ENCODE data around the gene TBC1D4. TPM values are rescaled to one million over a fixed set of nuclear protein-coding genes. Genes with fewer than 3 reads are reported as not detected.

TBC1D4 gene
- total RNA-seq, 1 experiment from 2014 or later = 5.5 TPM

DNA sequence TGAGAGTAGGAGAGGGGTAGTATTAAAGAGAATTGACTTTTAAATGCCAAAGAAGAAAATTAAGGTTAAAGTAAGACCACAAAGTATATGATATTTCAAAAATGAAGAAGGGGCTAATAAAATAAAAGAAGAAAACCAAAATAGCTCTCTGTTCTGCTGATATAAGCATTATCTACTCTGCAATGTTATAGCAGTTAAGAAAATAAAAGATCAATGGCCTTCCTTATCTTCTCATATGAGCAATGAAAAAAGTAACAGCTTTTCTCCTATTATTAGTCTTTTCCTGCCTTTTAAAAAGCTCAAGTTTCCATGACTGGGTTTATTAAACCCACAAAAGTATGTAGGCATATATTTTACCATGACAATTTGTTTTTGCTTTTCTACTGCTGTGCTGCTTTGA lies 126.4 kb downstream of the TBC1D4 start:
- no peak overlapping the region for H3K4me3 ChIP-seq (ENCODE audit: low read depth in 2 of 2, low read length in 2 of 2)
- H3K27me3 ChIP-seq (ENCODE audit: control insufficient read depth, insufficient read depth, low read length) = no peaks in the 10 kb centered on the region
- CTCF ChIA-PET = no interaction called here
- in situ Hi-C loops (cut with HindIII; ENCODE audit: low pct_unique_long_range_greater_than_20kb, low sequenced_read_pairs) = no loop called here
- H3K36me3 ChIP-seq (ENCODE audit: control insufficient read depth, insufficient read depth, low read length) = no peaks in the 10 kb centered on the region
- TF ChIP-seq SIN3A (IDR thresholded peaks at IDR 0.05; ENCODE audit: borderline replicate concordance, insufficient read depth, low read depth, low read length) (no peak), POLR2AphosphoS5 (IDR thresholded peaks at IDR 0.05; ENCODE audit: low read depth, low read length) (no peak), TCF7L2 (IDR thresholded peaks at IDR 0.05; ENCODE audit: low read depth, low read length) (no peak)
- TF ChIP-seq, protein P1, sequence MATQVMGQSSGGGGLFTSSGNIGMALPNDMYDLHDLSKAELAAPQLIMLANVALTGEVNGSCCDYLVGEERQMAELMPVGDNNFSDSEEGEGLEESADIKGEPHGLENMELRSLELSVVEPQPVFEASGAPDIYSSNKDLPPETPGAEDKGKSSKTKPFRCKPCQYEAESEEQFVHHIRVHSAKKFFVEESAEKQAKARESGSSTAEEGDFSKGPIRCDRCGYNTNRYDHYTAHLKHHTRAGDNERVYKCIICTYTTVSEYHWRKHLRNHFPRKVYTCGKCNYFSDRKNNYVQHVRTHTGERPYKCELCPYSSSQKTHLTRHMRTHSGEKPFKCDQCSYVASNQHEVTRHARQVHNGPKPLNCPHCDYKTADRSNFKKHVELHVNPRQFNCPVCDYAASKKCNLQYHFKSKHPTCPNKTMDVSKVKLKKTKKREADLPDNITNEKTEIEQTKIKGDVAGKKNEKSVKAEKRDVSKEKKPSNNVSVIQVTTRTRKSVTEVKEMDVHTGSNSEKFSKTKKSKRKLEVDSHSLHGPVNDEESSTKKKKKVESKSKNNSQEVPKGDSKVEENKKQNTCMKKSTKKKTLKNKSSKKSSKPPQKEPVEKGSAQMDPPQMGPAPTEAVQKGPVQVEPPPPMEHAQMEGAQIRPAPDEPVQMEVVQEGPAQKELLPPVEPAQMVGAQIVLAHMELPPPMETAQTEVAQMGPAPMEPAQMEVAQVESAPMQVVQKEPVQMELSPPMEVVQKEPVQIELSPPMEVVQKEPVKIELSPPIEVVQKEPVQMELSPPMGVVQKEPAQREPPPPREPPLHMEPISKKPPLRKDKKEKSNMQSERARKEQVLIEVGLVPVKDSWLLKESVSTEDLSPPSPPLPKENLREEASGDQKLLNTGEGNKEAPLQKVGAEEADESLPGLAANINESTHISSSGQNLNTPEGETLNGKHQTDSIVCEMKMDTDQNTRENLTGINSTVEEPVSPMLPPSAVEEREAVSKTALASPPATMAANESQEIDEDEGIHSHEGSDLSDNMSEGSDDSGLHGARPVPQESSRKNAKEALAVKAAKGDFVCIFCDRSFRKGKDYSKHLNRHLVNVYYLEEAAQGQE (IDR thresholded peaks at IDR 0.05; ENCODE audit: insufficient read depth in 1 of 2, low read depth in 2 of 2, low read length in 1 of 2) = no peak
- TF ChIP-seq, protein P2, sequence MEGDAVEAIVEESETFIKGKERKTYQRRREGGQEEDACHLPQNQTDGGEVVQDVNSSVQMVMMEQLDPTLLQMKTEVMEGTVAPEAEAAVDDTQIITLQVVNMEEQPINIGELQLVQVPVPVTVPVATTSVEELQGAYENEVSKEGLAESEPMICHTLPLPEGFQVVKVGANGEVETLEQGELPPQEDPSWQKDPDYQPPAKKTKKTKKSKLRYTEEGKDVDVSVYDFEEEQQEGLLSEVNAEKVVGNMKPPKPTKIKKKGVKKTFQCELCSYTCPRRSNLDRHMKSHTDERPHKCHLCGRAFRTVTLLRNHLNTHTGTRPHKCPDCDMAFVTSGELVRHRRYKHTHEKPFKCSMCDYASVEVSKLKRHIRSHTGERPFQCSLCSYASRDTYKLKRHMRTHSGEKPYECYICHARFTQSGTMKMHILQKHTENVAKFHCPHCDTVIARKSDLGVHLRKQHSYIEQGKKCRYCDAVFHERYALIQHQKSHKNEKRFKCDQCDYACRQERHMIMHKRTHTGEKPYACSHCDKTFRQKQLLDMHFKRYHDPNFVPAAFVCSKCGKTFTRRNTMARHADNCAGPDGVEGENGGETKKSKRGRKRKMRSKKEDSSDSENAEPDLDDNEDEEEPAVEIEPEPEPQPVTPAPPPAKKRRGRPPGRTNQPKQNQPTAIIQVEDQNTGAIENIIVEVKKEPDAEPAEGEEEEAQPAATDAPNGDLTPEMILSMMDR (IDR thresholded peaks at IDR 0.05) = no peak
- no peak for DNase-seq (ENCODE audit: low read depth, low spot score)
- no peak for ATAC-seq
- intact Hi-C loops (cut with micrococcal nuclease; ENCODE audit: unreplicated experiment) = no loop called here
- H3K27ac ChIP-seq (ENCODE audit: low read length) = no peak overlapping the region
- no peaks in the 10 kb centered on the region for H3K9me3 ChIP-seq (ENCODE audit: control insufficient read depth, insufficient read depth, low read depth, low read length)
- POLR2A ChIA-PET = no interaction called here
- no peaks in the 10 kb centered on the region for H3K4me1 ChIP-seq (ENCODE audit: control insufficient read depth, insufficient read depth, low read length)
- BruUV-seq (replicated peaks) = no TSS peak

DNA sequence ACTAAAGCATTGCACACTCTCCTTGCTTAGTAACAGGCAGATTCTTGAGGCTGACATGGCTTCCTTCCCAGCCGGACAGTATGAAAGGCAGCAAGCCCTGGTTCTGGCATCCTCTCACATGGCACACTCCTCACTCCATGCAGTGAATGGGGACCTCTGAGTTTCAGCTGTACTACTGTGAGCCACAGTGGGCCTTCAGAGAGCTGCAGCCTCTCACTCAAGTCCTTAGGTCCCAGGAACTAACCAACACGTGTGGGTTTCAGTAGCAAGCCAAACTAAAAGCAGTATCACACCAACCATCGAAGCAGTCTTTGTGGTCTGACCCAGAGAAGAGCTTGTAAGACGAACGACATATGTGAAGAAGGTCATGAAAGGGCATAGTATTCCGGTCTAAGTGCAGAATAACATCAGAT lies 128.2 kb downstream of the TBC1D4 start:
- Histone ChIP-seq H3K27me3 (ENCODE audit: control insufficient read depth, insufficient read depth, low read length) (no peaks in the 10 kb centered on the region), H3K36me3 (ENCODE audit: control insufficient read depth, insufficient read depth, low read length) (no peaks in the 10 kb centered on the region), H3K4me3 (ENCODE audit: low read depth in 2 of 2, low read length in 2 of 2) (no peak overlapping the region), H3K4me1 (ENCODE audit: control insufficient read depth, insufficient read depth, low read length) (no peaks in the 10 kb centered on the region), H3K27ac (ENCODE audit: low read length) (no peak overlapping the region), H3K9me3 (ENCODE audit: control insufficient read depth, insufficient read depth, low read depth, low read length) (no peaks in the 10 kb centered on the region)
- intact Hi-C loops (cut with micrococcal nuclease; ENCODE audit: unreplicated experiment) = no loop called here
- no TSS peak for BruUV-seq (replicated peaks)
- ATAC-seq = no peak
- in situ Hi-C loops (cut with HindIII; ENCODE audit: low pct_unique_long_range_greater_than_20kb, low sequenced_read_pairs) = no loop called here
- DNase-seq (ENCODE audit: low read depth, low spot score) = no peak
- POLR2A ChIA-PET = no interaction called here
- CTCF ChIA-PET = no interaction called here
- TF ChIP-seq, protein P2 (IDR thresholded peaks at IDR 0.05) = no peak
- no peak for TF ChIP-seq TCF7L2 (IDR thresholded peaks at IDR 0.05; ENCODE audit: low read depth, low read length)
- TF ChIP-seq, protein P1 (IDR thresholded peaks at IDR 0.05; ENCODE audit: insufficient read depth in 1 of 2, low read depth in 2 of 2, low read length in 1 of 2) = no peak
- no peak for TF ChIP-seq SIN3A (IDR thresholded peaks at IDR 0.05; ENCODE audit: borderline replicate concordance, insufficient read depth, low read depth, low read length)
- TF ChIP-seq POLR2AphosphoS5 (IDR thresholded peaks at IDR 0.05; ENCODE audit: low read depth, low read length) = no peak

All from Panc1 (cell line).